Fibroblast of the conjunctiva (primary cell): ENCODE data around the gene KMT2C.
"Not testable (repeated sequence)": the region's sequence is repeated elsewhere in the genome, so short reads cannot be mapped to it uniquely, and the experiment has no call there.

Experiments used
- DNase-seq: peaks from one replicate; pipeline ENCODE4 v3.0.0-alpha.2; 2010; ENCODE audit warnings: low read depth

Gene KMT2C

GRCh38 chr7:152402384-152403250, 33.2 kb downstream of the KMT2C start:
- no peak for DNase-seq

- no peak for DNase-seq
These were observed 36.5 kb downstream of the KMT2C start for GRCh38 chr7:152399344-152399743.

GRCh38 chr7:152395112-152395511, 40.7 kb downstream of the KMT2C start:
- no peak for DNase-seq

- not testable (repeated sequence) for DNase-seq
These were observed 41.6 kb downstream of the KMT2C start for GRCh38 chr7:152394214-152394613.

- DNase-seq, result no peak
These were observed 43.5 kb downstream of the KMT2C start for GRCh38 chr7:152392254-152392653.

GRCh38 chr7:152386136-152386764, 49.6 kb downstream of the KMT2C start:
- not testable (repeated sequence) for DNase-seq

GRCh38 chr7:152384235-152385200, 51.3 kb downstream of the KMT2C start:
- DNase-seq, result not testable (repeated sequence)

GRCh38 chr7:152383341-152384234, 52.2 kb downstream of the KMT2C start:
- DNase-seq, result peak; percentile 84

GRCh38 chr7:152382244-152382643, 53.6 kb downstream of the KMT2C start:
- no peak for DNase-seq

GRCh38 chr7:152380931-152381578, 54.7 kb downstream of the KMT2C start:
- not testable (repeated sequence) for DNase-seq

- DNase-seq, result not testable (repeated sequence)
These were observed 57.3 kb downstream of the KMT2C start for GRCh38 chr7:152378497-152378896.

GRCh38 chr7:152376716-152377484, 58.9 kb downstream of the KMT2C start:
- DNase-seq, result not testable (repeated sequence)

GRCh38 chr7:152370297-152370696, 65.5 kb downstream of the KMT2C start:
- DNase-seq, result no peak

GRCh38 chr7:152369518-152369917, 66.3 kb downstream of the KMT2C start:
- DNase-seq, result no peak

GRCh38 chr7:152367170-152367569, 68.6 kb downstream of the KMT2C start:
- no peak for DNase-seq

GRCh38 chr7:152366662-152367061, 69.1 kb downstream of the KMT2C start:
- no peak for DNase-seq

- DNase-seq, result no peak
These were observed 69.7 kb downstream of the KMT2C start for GRCh38 chr7:152365982-152366603.

GRCh38 chr7:152363798-152364197, 72.0 kb downstream of the KMT2C start:
- no peak for DNase-seq
